GM15510 (cell line): ENCODE data around the gene RAI2.

Source experiments
- POLR2A ChIP-seq: IDR thresholded peaks from 3 replicates; pipeline ENCODE4 v1.6.1; 2011; ENCODE audit warnings: borderline replicate concordance; ENCODE audit not compliant: insufficient read length; ENCODE audit errors: extremely low read depth

The RAI2 gene

GRCh38 chrX:17809984-17810383 is 51.1 kb downstream of the RAI2 start:
- no peak for TF ChIP-seq POLR2A

GRCh38 chrX:17809273-17809672 is 51.8 kb downstream of the RAI2 start:
- TF ChIP-seq POLR2A = no peak

GRCh38 chrX:17805120-17805519 is 56.0 kb downstream of the RAI2 start:
- TF ChIP-seq POLR2A = no peak

GRCh38 chrX:17803449-17803848 is 57.6 kb downstream of the RAI2 start:
- no peak for TF ChIP-seq POLR2A

- no peak for TF ChIP-seq POLR2A
Measured at GRCh38 chrX:17802756-17803155, 58.3 kb downstream of the RAI2 start.

GRCh38 chrX:17801431-17801830 is 59.7 kb downstream of the RAI2 start:
- TF ChIP-seq POLR2A = no peak

GRCh38 chrX:17798921-17799320 is 62.2 kb downstream of the RAI2 start:
- TF ChIP-seq POLR2A = no peak

- no peak for TF ChIP-seq POLR2A
Measured at GRCh38 chrX:17792826-17793225, 68.3 kb downstream of the RAI2 start.

- TF ChIP-seq POLR2A = no peak
Measured at GRCh38 chrX:17788956-17789562, 72.0 kb downstream of the RAI2 start.

GRCh38 chrX:17788439-17788838 is 72.7 kb downstream of the RAI2 start:
- TF ChIP-seq POLR2A = no peak

- TF ChIP-seq POLR2A = no peak
Measured at GRCh38 chrX:17787557-17787956, 73.5 kb downstream of the RAI2 start.

GRCh38 chrX:17779434-17779833 is 81.7 kb downstream of the RAI2 start:
- no peak for TF ChIP-seq POLR2A

- no peak for TF ChIP-seq POLR2A
Measured at GRCh38 chrX:17778997-17779396, 82.1 kb downstream of the RAI2 start.

GRCh38 chrX:17774053-17774452 is 87.0 kb downstream of the RAI2 start:
- TF ChIP-seq POLR2A = no peak

- no peak for TF ChIP-seq POLR2A
Measured at GRCh38 chrX:17773221-17773876, 87.7 kb downstream of the RAI2 start.

- TF ChIP-seq POLR2A = no peak
Measured at GRCh38 chrX:17769701-17770269, 91.3 kb downstream of the RAI2 start.
